CD4-positive, alpha-beta T cell treated with Interleukin-6 for 4 hours (primary cell): ENCODE measurements around the gene GADD45B.
"Not testable (repeated sequence)": the region's sequence is repeated elsewhere in the genome, so short reads cannot be mapped to it uniquely, and the experiment has no call there.

Source experiments
- DNase-seq: peaks from one replicate; pipeline ENCODE4 v3.0.0-alpha.2; 2020; ENCODE audit warnings: mixed read lengths

GADD45B gene

GRCh38 chr19:2518856-2519255 is 42.9 kb downstream of the GADD45B start:
- not testable (repeated sequence) for DNase-seq

- DNase-seq: no peak
These were observed 43.6 kb downstream of the GADD45B start for GRCh38 chr19:2519482-2519881.

GRCh38 chr19:2523630-2524311 is 47.8 kb downstream of the GADD45B start:
- DNase-seq: no peak

- DNase-seq: no peak
These were observed 48.5 kb downstream of the GADD45B start for GRCh38 chr19:2524361-2524839.

GRCh38 chr19:2524840-2525723 is 49.2 kb downstream of the GADD45B start:
- no peak for DNase-seq

- no peak for DNase-seq
These were observed 51.2 kb downstream of the GADD45B start for GRCh38 chr19:2527171-2527570.

GRCh38 chr19:2527686-2528085 is 51.8 kb downstream of the GADD45B start:
- no peak for DNase-seq
